H1 (cell line): ENCODE measurements around the gene PDE1C. TPM values are rescaled to one million over a fixed set of nuclear protein-coding genes. Genes with fewer than 3 reads are reported as not detected.

ENCODE experiments used
- CBX5 ChIP-seq: fragments of 300-800, 300-1000 bp; sonication (generic); IDR thresholded peaks from 2 replicates; pipeline ENCODE4 v1.7.1; 2016; ENCODE audit warnings: antibody characterized with exemption, low read length, low read depth
- JUN ChIP-seq: IDR thresholded peaks from 2 replicates; pipeline ENCODE4 v1.6.1; 2011; ENCODE audit warnings: low read depth, mild to moderate bottlenecking, improper control_type of control experiment, low read length
- SP1 ChIP-seq: IDR thresholded peaks from 2 replicates; pipeline ENCODE4 v1.6.1; 2011; ENCODE audit warnings: low read depth, low read length
- SUZ12 ChIP-seq: fragments of 200-600 bp; sonication (generic); IDR thresholded peaks from 2 replicates; pipeline ENCODE4 v1.6.1; 2012; ENCODE audit warnings: mild to moderate bottlenecking, inconsistent platforms, low read length, moderate library complexity, mixed read lengths
- polyA plus RNA-seq, 7 experiments: library from polyadenylated mRNA; depleted of rRNA in 3 of 7; stranded (reverse) in 5 of 7; unstranded in 2 of 7; fragments of >200 nt in 5 of 7; fragments of 200-250 nt in 2 of 7; gene quantifications; 1 replicate in 5 of 7; 2 replicates in 1 of 7; 4 replicates in 1 of 7; pipeline versions ENCODE4 v1.2.1 to v1.2.3, GENCODE V29; 2011 to 2013; ENCODE audit warnings: missing spikeins in 2 of 7, mixed read lengths in 2 of 7
- total RNA-seq: library from RNA; stranded (reverse); fragmentation: NEBNext Ultra II Directional; extraction: Animal tissue kit (Norgen Biotek cat#: 25700); gene quantifications from 2 replicates; pipeline ENCODE4 v1.2.1, GENCODE V29; 2021

PDE1C gene
- total and polyA plus RNA-seq, 2 of the 8 experiments (the other 6 are each of a cell fraction or from before 2014, with no cell fraction given), result 0.11 to 1.1 TPM

DNA sequence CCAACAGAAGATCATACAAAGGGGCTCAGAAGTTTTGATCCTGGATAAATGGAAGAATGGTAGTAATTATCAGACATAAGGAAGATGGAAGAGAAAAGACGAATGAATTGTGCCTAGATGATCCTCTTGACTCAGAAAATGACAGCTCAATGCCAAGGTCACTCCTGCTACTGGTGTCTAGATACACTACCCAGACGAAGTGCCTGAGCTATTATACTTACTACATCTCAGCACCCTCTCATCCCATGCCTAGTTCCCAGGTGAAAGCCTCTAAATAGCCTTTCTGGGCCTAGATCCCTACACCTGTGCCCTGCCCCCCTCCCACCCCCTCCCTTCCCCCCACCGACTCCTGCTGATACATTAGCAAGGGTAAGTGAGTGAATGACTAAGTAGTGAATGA is 25.5 kb downstream of the PDE1C start (continued):
- TF ChIP-seq SUZ12 (no peak), JUN (no peak), CBX5 (no peak), SP1 (no peak)
